AG09309 (cell line): Measurements from ENCODE around the gene HCN1.

ENCODE experiments used
- DNase-seq: peaks from one replicate; pipeline ENCODE4 v3.0.0-alpha.2; 2010; ENCODE audit warnings: low read depth
- H3K4me3 ChIP-seq: 2 replicates; pipeline ENCODE4 v1.5.1; 2011; ENCODE audit warnings: mild to moderate bottlenecking, low read depth, low read length, moderate library complexity; ENCODE audit not compliant: control insufficient read depth
- CTCF ChIP-seq: IDR thresholded peaks from 2 replicates; pipeline ENCODE4 v1.5.1; 2011; ENCODE audit warnings: mild to moderate bottlenecking, low read depth, low read length, inconsistent platforms; ENCODE audit not compliant: insufficient read depth, control insufficient read depth; ENCODE audit errors: missing control alignments

The HCN1 gene

GRCh38 chr5:45295231-45295630 is 400.9 kb downstream of the HCN1 start:
- no peak for DNase-seq
- no peak for TF ChIP-seq CTCF
- no peak overlapping the region for H3K4me3 ChIP-seq

- H3K4me3 ChIP-seq: no peak overlapping the region
- no peak for DNase-seq
- no peak for TF ChIP-seq CTCF
Observed at GRCh38 chr5:45288746-45289145, 407.4 kb downstream of the HCN1 start.

DNA sequence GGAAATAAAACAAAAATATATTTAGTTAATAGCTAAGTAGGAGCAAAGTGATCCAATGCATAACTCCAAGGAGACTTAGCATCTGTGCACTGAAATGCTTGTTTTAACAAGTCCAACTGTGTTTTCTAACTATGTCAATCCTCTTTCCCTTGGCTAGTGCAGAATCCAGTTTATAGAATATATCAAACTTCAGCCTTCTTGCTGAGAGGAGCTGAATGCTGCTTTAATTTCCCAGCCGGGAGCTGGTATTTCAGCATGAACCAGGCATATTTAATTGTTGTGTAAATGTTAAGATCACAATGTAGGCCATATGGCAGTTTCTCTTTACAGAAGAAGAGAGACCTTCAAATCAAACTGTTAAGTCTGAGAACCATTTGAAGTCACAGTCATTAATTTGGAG is 411.7 kb downstream of the HCN1 start:
- no peak overlapping the region for H3K4me3 ChIP-seq
- DNase-seq: no peak
- TF ChIP-seq CTCF: no peak

DNA sequence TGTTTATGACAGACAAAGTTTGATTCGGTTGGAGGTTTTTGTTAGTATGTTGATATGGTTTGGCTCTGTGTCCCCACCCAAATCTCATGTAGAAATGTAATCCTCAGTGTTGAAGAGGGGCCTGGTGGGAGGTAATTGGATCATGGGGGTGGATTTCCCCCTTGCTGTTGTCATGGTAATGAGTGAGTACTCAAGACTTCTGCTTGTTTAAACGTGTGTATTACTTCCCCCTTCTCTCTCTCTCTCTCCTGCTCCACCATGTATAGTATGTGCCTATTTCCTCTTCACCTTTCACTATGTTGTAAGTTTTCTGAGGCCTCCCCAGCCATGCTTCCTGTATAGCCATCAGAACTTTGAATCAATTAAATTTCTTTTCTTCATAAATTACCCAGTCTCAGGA is 415.1 kb downstream of the HCN1 start:
- H3K4me3 ChIP-seq: no peak overlapping the region
- DNase-seq: no peak
- TF ChIP-seq CTCF: no peak

DNA sequence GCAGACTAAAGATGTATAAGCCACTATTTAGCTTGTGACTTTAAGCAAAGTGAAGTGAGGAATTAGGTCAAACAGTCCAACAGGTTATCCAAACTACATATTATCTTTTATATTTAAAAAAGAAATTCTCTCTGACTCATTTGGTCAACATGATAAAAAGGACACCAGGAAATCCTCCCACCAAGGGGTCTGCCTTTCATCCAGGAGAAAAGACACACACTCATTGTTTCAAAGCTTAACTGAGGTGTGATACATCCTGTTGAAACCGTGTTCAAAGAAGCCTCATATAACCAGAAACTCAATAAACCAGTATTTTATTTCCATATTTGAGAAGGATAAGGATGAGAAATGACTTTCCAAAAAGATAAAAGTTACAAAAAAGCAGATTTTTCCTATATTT is 417.1 kb downstream of the HCN1 start:
- no peak for DNase-seq
- TF ChIP-seq CTCF: no peak
- no peak overlapping the region for H3K4me3 ChIP-seq

DNA sequence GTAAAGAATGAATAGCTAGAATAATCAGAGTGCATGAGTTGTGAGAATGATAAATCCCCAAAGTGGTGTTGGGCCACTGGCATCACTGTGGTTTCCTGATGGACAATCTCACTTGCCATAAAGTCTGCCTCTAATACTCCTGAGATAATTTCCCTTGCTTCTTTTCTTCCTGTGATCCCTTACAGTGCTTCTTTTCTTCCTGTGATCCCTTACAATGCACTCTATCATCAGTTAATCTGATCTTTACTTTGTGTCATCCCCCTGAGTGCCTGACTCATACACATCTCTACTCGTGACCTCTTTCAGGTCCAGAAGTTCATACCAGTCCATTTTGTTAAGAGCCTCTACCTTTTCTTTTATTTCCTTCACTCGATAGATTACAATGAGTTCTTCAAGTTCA is 418.3 kb downstream of the HCN1 start:
- DNase-seq: no peak
- TF ChIP-seq CTCF: no peak
- H3K4me3 ChIP-seq: no peak overlapping the region

GRCh38 chr5:45274241-45274640 is 421.9 kb downstream of the HCN1 start:
- TF ChIP-seq CTCF: no peak
- DNase-seq: no peak
- no peak overlapping the region for H3K4me3 ChIP-seq
